GM18526 (cell line): ENCODE measurements around the gene CD79A.

ENCODE experiments used
- POLR2A ChIP-seq: IDR thresholded peaks from 3 replicates; pipeline ENCODE4 v1.6.1; 2011; ENCODE audit not compliant: insufficient read length; ENCODE audit errors: extremely low read depth

CD79A gene

GRCh38 chr19:41926763-41927496 is 49.9 kb downstream of the CD79A start:
- TF ChIP-seq POLR2A: no peak

DNA sequence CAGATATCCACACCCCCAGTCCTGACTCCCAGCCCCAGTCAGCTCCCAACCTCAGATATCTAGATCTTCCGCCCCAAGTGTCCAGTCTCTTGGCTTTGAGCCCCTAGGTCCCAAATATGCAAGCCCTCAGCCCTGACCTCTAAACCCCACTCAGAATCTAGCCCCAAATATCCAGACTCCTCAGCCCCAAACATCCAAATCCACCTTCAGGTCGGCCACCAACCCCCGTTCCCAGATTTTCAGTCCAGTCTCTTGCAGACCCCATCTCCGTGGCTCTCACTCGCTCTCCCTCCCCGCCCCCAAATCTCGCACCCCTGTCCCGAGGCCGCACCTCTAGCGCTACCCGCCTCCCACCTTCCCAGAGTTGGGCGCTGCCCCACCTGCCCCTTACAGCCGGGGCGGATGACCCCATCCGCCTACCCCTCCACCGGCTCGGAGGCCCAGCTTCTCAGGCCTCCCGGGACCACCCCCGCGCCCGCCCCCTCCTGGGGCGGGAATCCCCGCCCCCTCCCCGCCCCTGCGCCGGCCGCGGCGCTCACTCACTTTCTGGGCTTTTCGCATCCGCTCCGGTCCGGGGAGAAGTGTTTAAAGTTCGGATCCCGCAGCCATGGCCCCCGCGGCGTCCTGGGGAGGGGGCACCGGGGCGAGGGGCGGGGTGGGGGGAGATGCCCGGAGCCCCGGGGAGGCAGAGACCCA is 50.6 kb downstream of the CD79A start:
- no peak for TF ChIP-seq POLR2A

GRCh38 chr19:41928221-41928683 is 51.2 kb downstream of the CD79A start, which contains the start of gene ERFL:
ERFL (minus strand) TSS chr19:41928449; CDS start chr19:41912919, 15,530 bp downstream.
- TF ChIP-seq POLR2A: no peak

GRCh38 chr19:41928754-41929535 is 51.9 kb downstream of the CD79A start:
- no peak for TF ChIP-seq POLR2A

DNA sequence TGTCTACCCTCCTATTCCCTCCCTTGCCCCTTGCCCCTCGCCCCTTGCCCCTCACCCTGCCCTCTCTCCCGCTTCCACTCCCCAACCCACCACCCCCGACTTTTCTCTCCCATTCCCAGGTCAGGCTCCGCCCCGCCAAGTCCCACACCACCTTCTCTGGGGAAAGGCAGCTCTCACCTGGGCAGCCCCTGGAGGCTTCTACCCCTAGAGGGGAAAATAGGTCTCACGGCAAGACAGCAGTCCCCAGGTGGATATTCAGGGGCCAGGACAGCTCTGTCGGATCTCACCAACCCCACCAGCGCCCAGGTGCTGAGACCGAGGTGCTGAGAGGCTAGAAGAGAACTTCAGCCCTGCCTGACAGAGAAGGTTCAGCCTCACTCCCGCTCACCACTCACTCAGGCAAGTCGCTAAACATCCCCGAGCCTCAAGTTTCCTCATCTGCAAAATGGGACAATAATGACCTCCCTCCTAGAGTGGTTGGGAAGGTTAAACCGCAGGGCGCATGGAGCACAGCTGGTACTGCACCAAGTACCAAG is 52.5 kb downstream of the CD79A start:
- TF ChIP-seq POLR2A: no peak

- no peak for TF ChIP-seq POLR2A
Observed at GRCh38 chr19:41930322-41930722, 53.2 kb downstream of the CD79A start.
